K562 (cell line): ENCODE measurements around the gene HMGA1. TPM values are rescaled to one million over a fixed set of nuclear protein-coding genes. Genes with fewer than 3 reads are reported as not detected.

ENCODE experiments used
- ADNP ChIP-seq: fragments of 200-800 bp; sonication (Bioruptor generic); IDR thresholded peaks from 2 replicates; pipeline ENCODE4 v1.6.1; 2016; ENCODE audit warnings: missing genetic modification characterization, missing compliant biosample characterization
- DPF2 ChIP-seq: fragments of 450-650 bp; IDR thresholded peaks from 2 replicates; pipeline ENCODE4 v1.6.1; 2016
- ELF2 ChIP-seq: fragments of 250-450 bp; sonication (Bioruptor Pico); IDR thresholded peaks from 2 replicates; pipeline ENCODE4 v1.5.0; 2021; ENCODE audit warnings: mild to moderate bottlenecking
- ETS2 ChIP-seq: IDR thresholded peaks from 2 replicates; pipeline ENCODE4 v1.6.1; 2016; ENCODE audit warnings: borderline replicate concordance, missing genetic modification characterization, mild to moderate bottlenecking, moderate library complexity, missing compliant biosample characterization; ENCODE audit not compliant: poor library complexity, severe bottlenecking
- HDAC1 ChIP-seq, 2 experiments: fragments of 450-650 bp; IDR thresholded peaks; 2 replicates each; pipeline ENCODE4 v1.6.1; 2016 to 2017; ENCODE audit warnings: inconsistent platforms in 1 of 2, mild to moderate bottlenecking in 1 of 2, moderate library complexity in 1 of 2
- HNRNPLL ChIP-seq: fragments of 200-400 bp; formaldehyde crosslinking; IDR thresholded peaks from 2 replicates; pipeline ENCODE4 v1.6.1; 2017; ENCODE audit warnings: low read length, low read depth, mild to moderate bottlenecking; ENCODE audit not compliant: poor library complexity, severe bottlenecking
- MCM5 ChIP-seq: fragments of 450-650 bp; IDR thresholded peaks from 2 replicates; pipeline ENCODE4 v1.6.1; 2016; ENCODE audit warnings: low read depth
- NEUROD1 ChIP-seq: fragments of 150-350 bp; IDR thresholded peaks from 2 replicates; pipeline ENCODE4 v1.6.1; 2014; ENCODE audit warnings: borderline replicate concordance, low read length, low read depth; ENCODE audit not compliant: partially characterized antibody
- PML ChIP-seq: IDR thresholded peaks from 2 replicates; pipeline ENCODE4 v1.6.1; 2012; ENCODE audit warnings: low read length, inconsistent platforms
- RAD51 ChIP-seq: fragments of 450-650 bp; IDR thresholded peaks from 2 replicates; pipeline ENCODE4 v1.7.1; 2016; ENCODE audit warnings: low read depth, mild to moderate bottlenecking, borderline replicate concordance
- RBM39 ChIP-seq: fragments of 200-400 bp; formaldehyde crosslinking; optimal IDR thresholded peaks from 2 replicates; pipeline ENCODE3; 2018; ENCODE audit warnings: low read depth, low read length
- SMC3 ChIP-seq: conservative IDR thresholded peaks from 2 replicates; pipeline ENCODE4 v1.6.1; 2011; ENCODE audit warnings: low read depth, low read length, improper control_type of control experiment; ENCODE audit not compliant: insufficient read depth
- SOX6 ChIP-seq: fragments of 450-650 bp; IDR thresholded peaks from 2 replicates; pipeline ENCODE4 v1.6.1; 2014; ENCODE audit warnings: mild to moderate bottlenecking
- SRF ChIP-seq, 2 experiments: fragments of 250-450, 450-650 bp in 1 of 2; sonication (Bioruptor Pico) in 1 of 2; sonication (generic) in 1 of 2; formaldehyde crosslinking; IDR thresholded peaks; 2 replicates each; pipeline versions ENCODE4 v1.5.0 to v1.5.1; 2020 to 2022; ENCODE audit warnings: mild to moderate bottlenecking in 1 of 2, missing genetic modification reagents in 1 of 2
- TRIM24 ChIP-seq, 2 experiments: fragments of 450-650 bp; IDR thresholded peaks; 2 replicates each; pipeline ENCODE4 v1.6.1; 2016
- WHSC1 ChIP-seq: IDR thresholded peaks from one replicate; pipeline ENCODE4 v1.6.1; 2012; ENCODE audit warnings: low read length, control low read depth, inconsistent platforms
- ZNF431 ChIP-seq: sonication (generic); formaldehyde crosslinking; IDR thresholded peaks from 2 replicates; pipeline ENCODE4 v1.8.0; 2022; ENCODE audit warnings: mild to moderate bottlenecking, missing genetic modification reagents
- ZNF507 ChIP-seq: conservative IDR thresholded peaks from 2 replicates; pipeline ENCODE4 v1.6.1; 2017; ENCODE audit warnings: missing genetic modification characterization, missing compliant biosample characterization
- ZNF589 ChIP-seq: fragments of 200-800 bp; sonication (Bioruptor generic); IDR thresholded peaks from 2 replicates; pipeline ENCODE4 v1.6.1; 2016; ENCODE audit warnings: low read depth, missing genetic modification characterization, missing compliant biosample characterization
- ZNF695 ChIP-seq: fragments of 450-650 bp; formaldehyde crosslinking; IDR thresholded peaks from 2 replicates; pipeline ENCODE4 v1.4.0; 2020; ENCODE audit warnings: mild to moderate bottlenecking, moderate library complexity
- polyA plus RNA-seq, 8 experiments: library from polyadenylated mRNA; depleted of rRNA in 4 of 8; stranded (reverse) in 5 of 8; unstranded in 3 of 8; fragments of >200 nt; fragmentation: Nextera tagmentation in 2 of 8; fragmentation: Illumina TruSeq in 1 of 8; extraction: Ambion mirVana in 2 of 8; extraction: Trizol in 1 of 8; gene quantifications; 2 replicates each; pipeline versions ENCODE4 v1.2.1 to v1.2.3, GENCODE V29; 2011 to 2014; ENCODE audit warnings: inconsistent platforms in 1 of 8, missing spikeins in 1 of 8
- total RNA-seq, 7 experiments: library from RNA; depleted of rRNA in 6 of 7; stranded (reverse); fragments of >200 nt in 6 of 7; fragmentation: Illumina TruSeq in 2 of 7; extraction: Trizol in 2 of 7; gene quantifications; 2 replicates each; pipeline versions ENCODE4 v1.2.1 to v1.2.3, GENCODE V29; 2011 to 2021; ENCODE audit warnings: low replicate concordance in 1 of 7
- TF ChIP-seq, protein P1 (sequence below): fragments of 450-650 bp; conservative IDR thresholded peaks from 2 replicates; pipeline ENCODE4 v1.6.1; 2016; ENCODE audit warnings: missing genetic modification characterization, low read depth, mild to moderate bottlenecking, missing compliant biosample characterization, moderate library complexity
- TF ChIP-seq, protein P2 (sequence below): fragments of 450-650 bp; IDR thresholded peaks from 2 replicates; pipeline ENCODE4 v1.6.1; 2016; ENCODE audit warnings: missing biosample characterization, missing genetic modification characterization
- TF ChIP-seq, protein P3 (sequence below): fragments of 450-650 bp; formaldehyde crosslinking; IDR thresholded peaks from 2 replicates; pipeline ENCODE4 v1.4.0; 2020; ENCODE audit warnings: mild to moderate bottlenecking, mixed read lengths
- TF ChIP-seq, protein P4 (sequence below): fragments of 250-450 bp; sonication (Bioruptor Pico); IDR thresholded peaks from 2 replicates; pipeline ENCODE4 v1.5.0; 2020; ENCODE audit warnings: mild to moderate bottlenecking

Gene HMGA1
- total and polyA plus RNA-seq, 9 of the 15 experiments (the other 6 are each of a cell fraction or from before 2014, with no cell fraction given) = 27.8 to 1,947 (median 594) TPM

DNA sequence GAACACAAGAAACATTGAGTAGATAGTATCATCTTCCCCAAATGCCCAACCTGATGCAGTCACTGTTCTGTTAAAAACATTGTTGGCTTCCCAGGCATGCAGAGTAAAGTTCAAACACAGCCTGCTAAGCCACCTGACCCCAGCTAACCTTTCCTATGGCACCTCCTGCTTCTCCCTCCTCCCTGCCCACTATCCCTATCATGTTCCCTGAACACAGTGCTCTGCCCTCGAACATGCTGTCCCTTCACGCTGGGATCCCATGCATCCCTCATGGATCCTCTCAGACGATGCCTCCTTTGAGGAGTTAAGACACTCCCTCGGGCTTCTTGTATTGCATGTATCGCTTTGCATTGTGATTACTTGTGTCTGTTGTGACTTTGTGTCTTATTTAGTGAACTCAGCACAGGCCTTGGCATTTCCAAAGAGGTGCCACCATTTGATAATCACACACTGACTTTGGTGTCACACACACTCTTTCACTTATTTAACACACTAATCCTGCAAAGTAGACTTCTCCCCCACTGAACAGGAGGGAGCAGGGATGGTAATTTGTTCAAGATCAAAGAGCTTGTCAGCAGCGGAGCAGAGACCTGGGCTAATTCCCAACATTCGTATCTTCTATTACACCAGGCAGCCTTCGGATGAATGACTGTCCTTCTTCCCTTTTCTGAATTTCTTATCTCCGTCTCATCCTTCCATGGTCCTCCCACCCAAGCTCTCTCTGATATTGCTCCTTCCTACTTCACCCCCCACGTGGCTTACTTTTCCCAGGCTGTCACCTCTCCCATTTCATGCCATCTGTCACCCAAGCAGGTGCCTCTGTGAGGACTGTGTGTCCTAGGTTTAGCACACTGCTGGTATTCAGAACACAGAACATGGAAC lies 40.4 kb downstream of the HMGA1 start (continued):
- peak; percentile 35 for TF ChIP-seq NEUROD1
- TF ChIP-seq ETS2 (tag) = no peak
- peak; percentile 49 for TF ChIP-seq WHSC1
- peak in 1 of 2 experiments; percentile 85; a peak in 2 of 4 replicates for TF ChIP-seq HDAC1 (IDR thresholded peaks at IDR 0.05)
- no peak for TF ChIP-seq RAD51
- no peak for TF ChIP-seq ADNP
- peak; percentile 69; the same call in 1 of the 2 replicates for TF ChIP-seq ZNF589 (CRISPR knock-in tag)
- peak; percentile 52 for TF ChIP-seq SOX6
- peak; percentile 76 for TF ChIP-seq DPF2
- TF ChIP-seq, protein P1, sequence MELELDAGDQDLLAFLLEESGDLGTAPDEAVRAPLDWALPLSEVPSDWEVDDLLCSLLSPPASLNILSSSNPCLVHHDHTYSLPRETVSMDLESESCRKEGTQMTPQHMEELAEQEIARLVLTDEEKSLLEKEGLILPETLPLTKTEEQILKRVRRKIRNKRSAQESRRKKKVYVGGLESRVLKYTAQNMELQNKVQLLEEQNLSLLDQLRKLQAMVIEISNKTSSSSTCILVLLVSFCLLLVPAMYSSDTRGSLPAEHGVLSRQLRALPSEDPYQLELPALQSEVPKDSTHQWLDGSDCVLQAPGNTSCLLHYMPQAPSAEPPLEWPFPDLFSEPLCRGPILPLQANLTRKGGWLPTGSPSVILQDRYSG (tag) = no peak
- TF ChIP-seq, protein P2, sequence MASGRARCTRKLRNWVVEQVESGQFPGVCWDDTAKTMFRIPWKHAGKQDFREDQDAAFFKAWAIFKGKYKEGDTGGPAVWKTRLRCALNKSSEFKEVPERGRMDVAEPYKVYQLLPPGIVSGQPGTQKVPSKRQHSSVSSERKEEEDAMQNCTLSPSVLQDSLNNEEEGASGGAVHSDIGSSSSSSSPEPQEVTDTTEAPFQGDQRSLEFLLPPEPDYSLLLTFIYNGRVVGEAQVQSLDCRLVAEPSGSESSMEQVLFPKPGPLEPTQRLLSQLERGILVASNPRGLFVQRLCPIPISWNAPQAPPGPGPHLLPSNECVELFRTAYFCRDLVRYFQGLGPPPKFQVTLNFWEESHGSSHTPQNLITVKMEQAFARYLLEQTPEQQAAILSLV (tag) = no peak
- no peak for TF ChIP-seq ZNF431 (CRISPR knock-in tag)
- TF ChIP-seq SMC3 = no peak
- no peak for TF ChIP-seq RBM39
- TF ChIP-seq SRF (CRISPR knock-in tag; IDR thresholded peaks at IDR 0.05) = no peak
- TF ChIP-seq ELF2 (CRISPR knock-in tag) = peak; percentile 67; the same call in 1 of the 2 replicates
- TF ChIP-seq ZNF695 (CRISPR knock-in tag) = no peak
- TF ChIP-seq, protein P3, sequence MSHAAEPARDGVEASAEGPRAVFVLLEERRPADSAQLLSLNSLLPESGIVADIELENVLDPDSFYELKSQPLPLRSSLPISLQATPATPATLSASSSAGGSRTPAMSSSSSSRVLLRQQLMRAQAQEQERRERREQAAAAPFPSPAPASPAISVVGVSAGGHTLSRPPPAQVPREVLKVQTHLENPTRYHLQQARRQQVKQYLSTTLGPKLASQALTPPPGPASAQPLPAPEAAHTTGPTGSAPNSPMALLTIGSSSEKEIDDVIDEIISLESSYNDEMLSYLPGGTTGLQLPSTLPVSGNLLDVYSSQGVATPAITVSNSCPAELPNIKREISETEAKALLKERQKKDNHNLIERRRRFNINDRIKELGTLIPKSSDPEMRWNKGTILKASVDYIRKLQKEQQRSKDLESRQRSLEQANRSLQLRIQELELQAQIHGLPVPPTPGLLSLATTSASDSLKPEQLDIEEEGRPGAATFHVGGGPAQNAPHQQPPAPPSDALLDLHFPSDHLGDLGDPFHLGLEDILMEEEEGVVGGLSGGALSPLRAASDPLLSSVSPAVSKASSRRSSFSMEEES (CRISPR knock-in tag) = no peak; the same call in 1 of the 2 replicates
- TF ChIP-seq PML = peak; percentile 48; the same call in 1 of the 2 replicates
- no peak for TF ChIP-seq ZNF507 (tag)
- TF ChIP-seq, protein P4, sequence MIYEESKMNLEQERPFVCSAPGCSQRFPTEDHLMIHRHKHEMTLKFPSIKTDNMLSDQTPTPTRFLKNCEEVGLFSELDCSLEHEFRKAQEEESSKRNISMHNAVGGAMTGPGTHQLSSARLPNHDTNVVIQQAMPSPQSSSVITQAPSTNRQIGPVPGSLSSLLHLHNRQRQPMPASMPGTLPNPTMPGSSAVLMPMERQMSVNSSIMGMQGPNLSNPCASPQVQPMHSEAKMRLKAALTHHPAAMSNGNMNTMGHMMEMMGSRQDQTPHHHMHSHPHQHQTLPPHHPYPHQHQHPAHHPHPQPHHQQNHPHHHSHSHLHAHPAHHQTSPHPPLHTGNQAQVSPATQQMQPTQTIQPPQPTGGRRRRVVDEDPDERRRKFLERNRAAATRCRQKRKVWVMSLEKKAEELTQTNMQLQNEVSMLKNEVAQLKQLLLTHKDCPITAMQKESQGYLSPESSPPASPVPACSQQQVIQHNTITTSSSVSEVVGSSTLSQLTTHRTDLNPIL (CRISPR knock-in tag) = no peak
- no peak for TF ChIP-seq HNRNPLL
- TF ChIP-seq TRIM24 (IDR thresholded peaks at IDR 0.05) = peak; percentile 40 to 47; a peak in 1 of 4 replicates
- TF ChIP-seq MCM5 = no peak
